Right lobe of liver (tissue), 6 donors: ENCODE results near the gene TTLL1. TPM values are rescaled to one million over a fixed set of nuclear protein-coding genes. Genes with fewer than 3 reads are reported as not detected.

Source experiments
- ATAC-seq, 4 donors: fragments of 200-7000 bp; cut with Tn5 transposase; one replicate each; pipeline ENCODE4 v1.9.1; 2020; ENCODE audit warnings: mild to moderate bottlenecking in 4 of 4, moderate library complexity in 4 of 4
- DNase-seq, 3 donors: peaks; one replicate each; pipeline ENCODE4 v3.0.0-alpha.2; 2020
- H3K27ac ChIP-seq, 3 donors: fragments of 200-600 bp; one replicate each; pipeline ENCODE4 v1.8.0; 2022
- H3K27me3 ChIP-seq, 2 donors: fragments of 200-600 bp; one replicate each; pipeline ENCODE4 v1.8.0; 2022
- H3K36me3 ChIP-seq, 4 donors: fragments of 200-600 bp; sonication (generic) in 1 of 4; one replicate each; pipeline versions ENCODE4 v1.5.1 to v1.8.0; 2017 to 2022; ENCODE audit warnings: control low read depth in 1 of 4
- H3K4me1 ChIP-seq, 4 donors: fragments of 200-600 bp; sonication (generic) in 1 of 4; one replicate each; pipeline versions ENCODE4 v1.5.1 to v1.8.0; 2017 to 2022; ENCODE audit warnings: control low read depth in 1 of 4
- H3K4me3 ChIP-seq, 3 donors: fragments of 200-600 bp; one replicate each; pipeline ENCODE4 v1.8.0; 2022
- H3K9me3 ChIP-seq, 4 donors: fragments of 200-600 bp; sonication (generic) in 1 of 4; one replicate each; pipeline versions ENCODE4 v1.5.1 to v1.8.0; 2017 to 2022; ENCODE audit warnings: control low read depth in 1 of 4
- CTCF ChIP-seq, 4 donors: fragments of 200-600 bp in 3 of 4; fragments of 450-650 bp in 1 of 4; IDR thresholded peaks; one replicate each; pipeline versions ENCODE4 v1.5.1 to v1.8.0; 2016 to 2022; ENCODE audit warnings: antibody characterized with exemption in 4 of 4, mild to moderate bottlenecking in 2 of 4
- POLR2A ChIP-seq: fragments of 450-650 bp; IDR thresholded peaks from one replicate; pipeline ENCODE4 v1.6.1; 2017; ENCODE audit warnings: antibody characterized with exemption, mild to moderate bottlenecking
- WGBS: methylation state at CpG from one replicate; pipeline ENCODE4 v1.1.6; 2018; ENCODE audit warnings: low coverage, low lambda C conversion rate; ENCODE audit not compliant: insufficient coverage; ENCODE audit errors: missing lambda C conversion rate; 5-methylcytosine and 5-hydroxymethylcytosine counted together
- intact Hi-C, 2 donors: fragments of 100-400 bp; cut with DNase I; formaldehyde crosslinking; loops; one replicate each; pipeline versions ENCODE4 v1.11.2 to v1.14.1; 2022
- total RNA-seq, 6 experiments: library from RNA; depleted of rRNA in 2 of 6; stranded (reverse); fragments of >200 nt in 2 of 6; fragmentation: NEBNext Ultra II Directional in 3 of 6; extraction: Animal tissue kit (Norgen Biotek cat#: 25700) in 3 of 6; gene quantifications; one replicate each; pipeline versions ENCODE4 v1.1.0 to v1.2.4, GENCODE V29; 2016 to 2023
- donor health status: DM: no; HTN: yes; CAD: no.
- donor health status: DM: no; HTN: no; CAD: no.
- donor health status: DM: no; HTN: no; CAD: no.
- donor health status: DM: no; HTN: yes; CAD: no.
- donor health status: DM: no; HTN: yes; CAD: no.

The TTLL1 gene
- total RNA-seq, 6 experiments from 2014 or later: 0.97 to 2.0 (median 1.3) TPM

DNA sequence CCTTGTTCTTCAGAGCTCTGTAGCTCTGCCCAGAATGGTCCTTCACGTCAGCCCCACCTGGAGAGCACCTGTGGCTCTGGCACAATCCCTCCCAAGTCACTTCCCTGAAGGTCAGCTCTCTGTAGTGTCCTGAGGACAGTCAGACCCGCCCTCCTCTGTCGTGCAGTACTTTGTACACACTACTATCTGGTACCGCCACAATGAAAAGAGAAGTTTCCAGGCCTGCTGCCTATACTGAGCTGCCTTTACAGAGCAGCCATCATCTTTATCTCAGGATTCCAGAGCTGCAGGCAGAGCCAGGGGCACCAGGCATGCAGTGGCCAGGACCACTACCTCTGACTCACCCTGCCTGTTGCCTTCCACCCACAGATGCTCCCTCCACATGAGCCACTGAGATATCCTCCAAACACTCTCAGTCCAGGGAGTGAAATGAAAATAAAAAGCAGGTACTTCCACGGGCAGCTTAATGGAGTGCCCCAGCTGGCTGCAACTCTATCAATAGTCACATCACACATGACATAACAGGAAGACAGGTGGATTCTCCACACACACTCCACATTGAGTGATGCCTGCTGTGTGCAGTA is 81.6 kb downstream of the TTLL1 start:
- peaks cover 0 to 28% (median 7%) of the 10 kb centered on the region in 4 donors for H3K4me1 ChIP-seq
- no peaks in the 10 kb centered on the region for H3K36me3 ChIP-seq
- H3K27me3 ChIP-seq: no peaks in the 10 kb centered on the region
- TF ChIP-seq POLR2A (no peak), CTCF (IDR thresholded peaks at IDR 0.05) (no peak)
- intact Hi-C loops: no loop called here
- H3K9me3 ChIP-seq: no peaks in the 10 kb centered on the region
- ATAC-seq (peak; percentile 21 to 73 (median 62)), DNase-seq (no peak)
- 29% methylated on average over 3 of the region's 5 CpGs for WGBS
- H3K27ac ChIP-seq: no peak overlapping the region
- H3K4me3 ChIP-seq: no peak overlapping the region

- no peak for ATAC-seq
These were observed 82.4 kb downstream of the TTLL1 start for GRCh38 chr22:43006753-43007152.

GRCh38 chr22:43006016-43006505 is 83.1 kb downstream of the TTLL1 start:
- intact Hi-C loops: no loop called here
- H3K4me1 ChIP-seq: peaks cover 0 to 42% (median 9%) of the 10 kb centered on the region in 4 donors
- ATAC-seq: no peak

More at GRCh38 chr22:43006753-43007152, 82.4 kb downstream of the TTLL1 start:
- Histone ChIP-seq H3K4me3 (no peak overlapping the region), H3K36me3 (no peaks in the 10 kb centered on the region), H3K27me3 (no peaks in the 10 kb centered on the region), H3K9me3 (no peaks in the 10 kb centered on the region), H3K27ac (no peak overlapping the region), H3K4me1 (peaks cover 0 to 35% (median 9%) of the 10 kb centered on the region in 4 donors)
- TF ChIP-seq CTCF (IDR thresholded peaks at IDR 0.05) (no peak), POLR2A (no peak)
- WGBS: 99% methylated on average over 7 of the region's 7 CpGs
- intact Hi-C loops: no loop called here
- no peak for DNase-seq

DNA sequence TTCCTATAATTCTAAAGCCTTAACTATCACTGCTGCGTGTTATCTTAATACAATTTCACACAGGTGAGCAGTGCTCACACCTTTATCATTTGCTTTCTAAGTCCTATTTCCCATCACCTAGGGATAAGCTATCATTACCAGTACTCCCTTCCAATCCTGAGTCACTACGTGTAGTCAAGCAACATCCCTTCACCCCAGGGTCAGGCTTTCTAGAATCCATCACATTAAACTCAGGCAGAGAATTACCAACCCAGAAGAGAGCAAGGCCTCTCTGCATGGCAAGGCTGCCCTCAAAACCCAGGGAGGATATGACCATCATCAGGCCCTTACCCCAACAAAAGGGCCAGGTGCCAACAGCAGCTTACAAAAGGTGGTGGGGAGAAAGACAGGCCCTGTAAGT is 84.1 kb downstream of the TTLL1 start:
- WGBS: 87% methylated on average over 2 of the region's 2 CpGs
- intact Hi-C loops: no loop called here
- no peak overlapping the region for H3K27ac ChIP-seq
- H3K27me3 ChIP-seq: no peaks in the 10 kb centered on the region
- ATAC-seq (no peak), DNase-seq (no peak)
- H3K9me3 ChIP-seq: no peaks in the 10 kb centered on the region
- no peak overlapping the region for H3K4me3 ChIP-seq
- TF ChIP-seq POLR2A (no peak), CTCF (IDR thresholded peaks at IDR 0.05) (no peak)
- H3K4me1 ChIP-seq: peaks cover 0 to 47% (median 9%) of the 10 kb centered on the region in 4 donors
- no peaks in the 10 kb centered on the region for H3K36me3 ChIP-seq

More at GRCh38 chr22:43006016-43006505, 83.1 kb downstream of the TTLL1 start:
- DNase-seq: no peak
- H3K4me3 ChIP-seq: no peak overlapping the region
- 100% methylated on average over 4 of the region's 5 CpGs for WGBS
- H3K36me3 ChIP-seq: no peaks in the 10 kb centered on the region
- no peak for TF ChIP-seq POLR2A
- TF ChIP-seq CTCF (IDR thresholded peaks at IDR 0.05): no peak
- no peaks in the 10 kb centered on the region for H3K27me3 ChIP-seq
- no peaks in the 10 kb centered on the region for H3K9me3 ChIP-seq
- no peak overlapping the region for H3K27ac ChIP-seq
